Measurements from ENCODE around the gene CMTR2. TPM values are rescaled to one million over a fixed set of nuclear protein-coding genes. Genes with fewer than 3 reads are reported as not detected.
A peak's percentile ranks its signal among the peaks of the same experiment; 100 is the strongest.
"Not testable (repeated sequence)": the region's sequence is repeated elsewhere in the genome, so short reads cannot be mapped to it uniquely, and the experiment has no call there.

The CMTR2 gene
- total and polyA plus RNA-seq, 2 experiments from 2014 or later: 11.4 to 43.2 TPM

- no peak for DNase-seq (ENCODE audit: low spot score)
- 36% methylated on average over 3 of the region's 3 CpGs for WGBS (ENCODE audit: low lambda C conversion rate, missing lambda C conversion rate)
- Histone ChIP-seq H3K79me2 (no peaks in the 10 kb centered on the region), H3K4me2 (no peak overlapping the region), H3K27me3 (peaks cover 13% of the 10 kb centered on the region), H3K4me1 (ENCODE audit: insufficient read depth) (no peaks in the 10 kb centered on the region), H3K4me3 (no peak overlapping the region), H3K9me3 (ENCODE audit: low read depth) (no peaks in the 10 kb centered on the region), H3K9me2 (replicated peaks; ENCODE audit: insufficient read depth) (no peaks in the 10 kb centered on the region), H3K27ac (no peak overlapping the region), H4K20me1 (ENCODE audit: insufficient read depth, poor library complexity, severe bottlenecking) (no peaks in the 10 kb centered on the region), H2AFZ (no peak overlapping the region), H3K36me3 (replicated peaks; ENCODE audit: insufficient read depth, low read depth) (no peaks in the 10 kb centered on the region)
- no peak for TF ChIP-seq EZH2 (IDR thresholded peaks at IDR 0.05; ENCODE audit: borderline replicate concordance)
- TF ChIP-seq EZH2phosphoT487 (IDR thresholded peaks at IDR 0.05; ENCODE audit: low read depth, severe bottlenecking, unreplicated experiment): no peak
- no peak for TF ChIP-seq CTCF (IDR thresholded peaks at IDR 0.05; ENCODE audit: poor library complexity)
Measured at GRCh38 chr16:71315269-71315668, 26.1 kb upstream of the CMTR2 start.

- not testable (repeated sequence) for H2AFZ ChIP-seq; H3K36me3 ChIP-seq (replicated peaks; ENCODE audit: insufficient read depth, low read depth); H3K4me2 ChIP-seq; H3K4me1 ChIP-seq (ENCODE audit: insufficient read depth); H3K4me3 ChIP-seq; H3K9me2 ChIP-seq (replicated peaks; ENCODE audit: insufficient read depth); H3K9me3 ChIP-seq (ENCODE audit: low read depth); DNase-seq (ENCODE audit: low spot score); H3K79me2 ChIP-seq; H3K27ac ChIP-seq; H4K20me1 ChIP-seq (ENCODE audit: insufficient read depth, poor library complexity, severe bottlenecking)
- 62% methylated on average over 3 of the region's 3 CpGs for WGBS (ENCODE audit: low lambda C conversion rate, missing lambda C conversion rate)
- peaks cover 18% of the 10 kb centered on the region for H3K27me3 ChIP-seq
Measured at GRCh38 chr16:71313591-71313990, 24.4 kb upstream of the CMTR2 start.

GRCh38 chr16:71311553-71312158 is 22.5 kb upstream of the CMTR2 start:
- peak; percentile 86 for TF ChIP-seq CTCF (IDR thresholded peaks at IDR 0.05; ENCODE audit: poor library complexity)
- TF ChIP-seq EZH2phosphoT487 (IDR thresholded peaks at IDR 0.05; ENCODE audit: low read depth, severe bottlenecking, unreplicated experiment): no peak
- no peaks in the 10 kb centered on the region for H3K79me2 ChIP-seq
- no peak overlapping the region for H3K4me3 ChIP-seq
- H3K27me3 ChIP-seq: peaks cover 18% of the 10 kb centered on the region
- no peaks in the 10 kb centered on the region for H4K20me1 ChIP-seq (ENCODE audit: insufficient read depth, poor library complexity, severe bottlenecking)
- no peaks in the 10 kb centered on the region for H3K9me3 ChIP-seq (ENCODE audit: low read depth)
- WGBS (ENCODE audit: low lambda C conversion rate, missing lambda C conversion rate): 31% methylated on average over 7 of the region's 7 CpGs
- H2AFZ ChIP-seq: no peak overlapping the region
- H3K36me3 ChIP-seq (replicated peaks; ENCODE audit: insufficient read depth, low read depth): no peaks in the 10 kb centered on the region
- H3K27ac ChIP-seq: no peak overlapping the region
- H3K4me2 ChIP-seq: no peak overlapping the region
- no peaks in the 10 kb centered on the region for H3K9me2 ChIP-seq (replicated peaks; ENCODE audit: insufficient read depth)
- H3K4me1 ChIP-seq (ENCODE audit: insufficient read depth): no peaks in the 10 kb centered on the region
- DNase-seq (ENCODE audit: low spot score): peak; percentile 64

- no peaks in the 10 kb centered on the region for H3K9me3 ChIP-seq (ENCODE audit: low read depth)
- no peaks in the 10 kb centered on the region for H4K20me1 ChIP-seq (ENCODE audit: insufficient read depth, poor library complexity, severe bottlenecking)
- WGBS (ENCODE audit: low lambda C conversion rate, missing lambda C conversion rate): 85% methylated on average over 5 of the region's 5 CpGs
- DNase-seq (ENCODE audit: low spot score): no peak
- no peak overlapping the region for H2AFZ ChIP-seq
- H3K4me1 ChIP-seq (ENCODE audit: insufficient read depth): no peaks in the 10 kb centered on the region
- H3K4me3 ChIP-seq: no peak overlapping the region
- no peaks in the 10 kb centered on the region for H3K79me2 ChIP-seq
- H3K9me2 ChIP-seq (replicated peaks; ENCODE audit: insufficient read depth): no peaks in the 10 kb centered on the region
- no peak overlapping the region for H3K27ac ChIP-seq
- TF ChIP-seq CTCF (IDR thresholded peaks at IDR 0.05; ENCODE audit: poor library complexity) (no peak), EZH2 (IDR thresholded peaks at IDR 0.05; ENCODE audit: borderline replicate concordance) (no peak), EZH2phosphoT487 (IDR thresholded peaks at IDR 0.05; ENCODE audit: low read depth, severe bottlenecking, unreplicated experiment) (no peak)
- peaks cover 9% of the 10 kb centered on the region for H3K27me3 ChIP-seq
- no peaks in the 10 kb centered on the region for H3K36me3 ChIP-seq (replicated peaks; ENCODE audit: insufficient read depth, low read depth)
- H3K4me2 ChIP-seq: no peak overlapping the region
Measured at GRCh38 chr16:71303938-71304337, 14.7 kb upstream of the CMTR2 start.

Measured in hepatocyte (in vitro differentiated cells).